Tibial nerve (tissue), 4 donors: ENCODE measurements around the gene CFAP57.

Source experiments
- CTCF ChIP-seq, 5 experiments: fragments of 200-600 bp in 3 of 5; fragments of 450-650 bp in 2 of 5; sonication (generic) in 3 of 5; IDR thresholded peaks; one replicate each; pipeline ENCODE4 v1.5.1; 2016 to 2019; ENCODE audit warnings: antibody characterized with exemption in 5 of 5, mild to moderate bottlenecking in 3 of 5, moderate library complexity in 2 of 5
- EP300 ChIP-seq, 2 donors: sonication (generic); formaldehyde crosslinking; IDR thresholded peaks; one replicate each; pipeline ENCODE4 v1.6.1; 2017; ENCODE audit warnings: antibody characterized with exemption in 2 of 2, mild to moderate bottlenecking in 1 of 2
- POLR2A ChIP-seq, 2 donors: fragments of 450-650 bp; IDR thresholded peaks; one replicate each; pipeline ENCODE4 v1.6.1; 2017; ENCODE audit warnings: antibody characterized with exemption in 2 of 2, mild to moderate bottlenecking in 2 of 2, moderate library complexity in 2 of 2

GRCh38 chr1:43203859-43204258 lies 31.7 kb downstream of the CFAP57 start:
- TF ChIP-seq EP300 (IDR thresholded peaks at IDR 0.05) (no peak), CTCF (IDR thresholded peaks at IDR 0.05) (no peak), POLR2A (IDR thresholded peaks at IDR 0.05) (no peak)
